ENCODE results near the gene ZNF454.
A peak's percentile ranks its signal among the peaks of the same experiment; 100 is the strongest.

ZNF454 gene

DNA sequence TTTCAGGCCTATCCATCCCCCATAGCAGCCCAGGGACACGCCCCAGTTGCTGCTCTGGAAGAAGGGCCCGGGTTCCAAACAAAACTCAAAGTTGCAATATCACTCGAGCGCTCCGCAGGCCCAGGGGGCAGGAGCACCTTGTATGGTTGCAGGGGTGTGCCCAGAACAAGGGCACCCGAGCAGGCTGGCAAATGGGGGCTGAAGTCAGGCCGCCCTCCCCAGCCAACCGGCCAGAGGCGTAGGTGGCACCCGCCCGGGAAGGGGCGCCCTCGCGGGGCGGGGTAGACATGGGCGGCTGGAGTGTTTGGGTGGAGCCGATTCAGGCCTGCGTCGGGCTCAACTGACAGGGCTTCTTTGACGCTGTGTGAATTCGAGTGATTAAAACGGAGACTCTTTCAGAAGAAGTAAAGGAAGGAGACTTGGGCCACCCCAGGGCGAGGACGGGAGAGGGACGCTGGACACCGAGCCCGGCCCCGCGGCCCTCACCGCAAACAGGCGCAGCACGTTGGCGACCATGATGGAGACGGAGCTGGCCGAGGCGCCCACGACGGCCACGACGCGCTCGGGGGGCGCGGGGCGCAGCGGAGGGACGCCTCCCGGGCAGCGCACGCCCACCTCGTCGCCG lies 53.1 kb downstream of the ZNF454 start:
- TF ChIP-seq, protein P1, sequence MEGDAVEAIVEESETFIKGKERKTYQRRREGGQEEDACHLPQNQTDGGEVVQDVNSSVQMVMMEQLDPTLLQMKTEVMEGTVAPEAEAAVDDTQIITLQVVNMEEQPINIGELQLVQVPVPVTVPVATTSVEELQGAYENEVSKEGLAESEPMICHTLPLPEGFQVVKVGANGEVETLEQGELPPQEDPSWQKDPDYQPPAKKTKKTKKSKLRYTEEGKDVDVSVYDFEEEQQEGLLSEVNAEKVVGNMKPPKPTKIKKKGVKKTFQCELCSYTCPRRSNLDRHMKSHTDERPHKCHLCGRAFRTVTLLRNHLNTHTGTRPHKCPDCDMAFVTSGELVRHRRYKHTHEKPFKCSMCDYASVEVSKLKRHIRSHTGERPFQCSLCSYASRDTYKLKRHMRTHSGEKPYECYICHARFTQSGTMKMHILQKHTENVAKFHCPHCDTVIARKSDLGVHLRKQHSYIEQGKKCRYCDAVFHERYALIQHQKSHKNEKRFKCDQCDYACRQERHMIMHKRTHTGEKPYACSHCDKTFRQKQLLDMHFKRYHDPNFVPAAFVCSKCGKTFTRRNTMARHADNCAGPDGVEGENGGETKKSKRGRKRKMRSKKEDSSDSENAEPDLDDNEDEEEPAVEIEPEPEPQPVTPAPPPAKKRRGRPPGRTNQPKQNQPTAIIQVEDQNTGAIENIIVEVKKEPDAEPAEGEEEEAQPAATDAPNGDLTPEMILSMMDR (IDR thresholded peaks at IDR 0.05; ENCODE audit: insufficient read depth, missing control alignments): no peak
- FAIRE-seq: no peak
- DNase-seq (ENCODE audit: insufficient read length, low spot score): no peak

DNA sequence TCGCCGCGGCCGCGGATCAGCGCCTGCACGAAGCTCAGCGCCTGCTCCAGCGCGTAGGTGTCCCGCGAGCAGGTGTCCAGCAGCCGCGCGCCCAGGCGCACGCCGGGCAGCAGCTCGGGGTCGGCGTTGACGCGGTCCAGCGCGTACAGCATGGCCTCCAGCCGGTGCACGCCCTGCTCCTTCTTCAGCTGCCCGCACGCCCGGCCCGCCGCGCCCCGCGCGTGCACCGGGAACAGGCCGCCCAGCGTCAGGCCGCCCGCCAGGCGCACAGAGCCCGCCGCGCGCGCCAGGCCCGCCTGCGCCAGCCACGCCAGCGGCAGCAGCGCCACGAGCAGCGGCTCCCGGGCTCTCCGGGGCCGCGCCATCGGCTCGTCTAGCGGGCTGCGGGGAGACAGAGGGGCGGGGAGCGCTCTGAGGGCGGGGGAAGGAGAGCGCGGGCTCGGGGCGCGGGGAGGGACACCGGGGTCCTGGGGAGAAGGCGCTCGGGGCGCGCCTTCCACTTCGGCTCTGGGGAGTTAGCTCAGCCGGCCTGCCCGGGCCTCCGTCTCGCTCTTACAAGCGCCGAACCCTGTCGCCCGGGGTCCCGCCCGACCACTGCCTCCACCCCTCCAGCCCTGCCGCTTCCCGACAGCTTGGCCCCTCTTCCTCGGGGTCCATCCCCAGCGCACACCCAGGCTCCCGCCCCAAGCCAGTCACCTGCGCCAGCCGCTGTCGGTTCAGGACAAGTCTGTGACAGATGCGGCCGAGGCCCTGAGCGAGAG lies 53.8 kb downstream of the ZNF454 start, which contains the start of gene GRM6:
Gene GRM6, minus strand, starts transcription at position 741 of the 761 bp plus-strand sequence. Its CDS starts 376 bp downstream, at position 365.
- peak; percentile 67 for DNase-seq (ENCODE audit: insufficient read length, low spot score)
- TF ChIP-seq, protein P1 (IDR thresholded peaks at IDR 0.05; ENCODE audit: insufficient read depth, missing control alignments): no peak
- FAIRE-seq: no peak

DNA sequence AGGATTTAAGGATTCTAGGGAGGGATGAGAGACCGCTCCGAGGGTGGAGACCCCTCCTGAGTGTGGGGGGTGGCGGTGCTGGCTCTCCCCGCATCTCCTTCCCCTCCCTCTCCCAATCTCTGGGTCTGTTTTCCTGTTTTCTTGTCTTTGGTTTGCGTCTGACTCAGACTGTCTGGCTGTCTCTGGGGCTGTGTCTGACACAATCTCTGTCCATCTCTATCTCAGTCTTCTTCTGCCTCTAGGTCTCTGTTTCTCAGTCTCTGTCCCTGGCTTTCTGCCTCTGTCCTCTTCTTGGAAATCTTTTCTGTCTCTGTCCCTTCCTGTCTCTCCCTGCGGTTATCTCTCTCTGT lies 54.3 kb downstream of the ZNF454 start:
- TF ChIP-seq, protein P1 (IDR thresholded peaks at IDR 0.05; ENCODE audit: insufficient read depth, missing control alignments): no peak
- no peak for DNase-seq (ENCODE audit: insufficient read length, low spot score)
- FAIRE-seq: no peak

DNA sequence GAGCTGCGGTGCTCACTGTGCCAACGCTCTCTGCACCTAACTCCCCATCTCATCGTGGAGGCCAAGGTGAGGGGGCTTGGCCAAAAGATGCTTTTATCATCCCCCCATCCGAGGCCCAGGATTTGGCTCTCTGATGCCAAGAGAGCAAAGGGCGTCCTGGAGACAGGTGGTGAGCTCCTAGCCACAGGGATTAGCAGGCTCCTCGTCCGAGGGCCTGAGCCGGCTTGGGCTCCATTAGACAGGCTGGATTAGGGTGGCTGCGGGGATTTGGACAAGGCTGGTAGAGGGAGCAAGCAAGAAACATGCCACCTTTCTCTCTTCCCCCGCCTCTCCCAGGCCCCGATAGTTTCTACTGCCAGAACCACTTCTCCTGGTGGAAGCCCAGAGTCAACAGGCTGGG lies 55.2 kb downstream of the ZNF454 start:
- TF ChIP-seq, protein P1 (IDR thresholded peaks at IDR 0.05; ENCODE audit: insufficient read depth, missing control alignments): no peak
- FAIRE-seq (no peak), DNase-seq (ENCODE audit: insufficient read length, low spot score) (no peak)

DNA sequence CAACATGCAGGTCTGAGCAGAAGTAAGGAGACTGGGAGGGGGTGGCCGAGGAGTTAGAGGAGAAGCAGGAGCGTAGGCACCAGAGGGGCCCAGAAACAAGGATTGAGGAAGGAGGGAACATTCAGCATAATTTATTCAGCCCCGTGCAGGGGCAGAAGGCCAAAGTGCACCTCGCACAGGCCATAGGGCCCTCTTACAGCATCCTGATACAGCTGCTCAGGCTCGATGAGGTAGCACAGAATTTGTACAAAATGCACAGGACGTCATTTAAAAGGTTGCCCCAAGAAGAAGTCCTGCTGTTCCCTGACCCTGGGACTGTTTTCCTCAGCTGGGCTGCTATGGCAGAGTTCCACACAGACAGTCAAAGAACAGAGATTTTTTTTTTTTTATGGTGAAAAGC lies 56.2 kb downstream of the ZNF454 start:
- DNase-seq (ENCODE audit: insufficient read length, low spot score) (no peak), FAIRE-seq (no peak)
- TF ChIP-seq, protein P1 (IDR thresholded peaks at IDR 0.05; ENCODE audit: insufficient read depth, missing control alignments): no peak

DNA sequence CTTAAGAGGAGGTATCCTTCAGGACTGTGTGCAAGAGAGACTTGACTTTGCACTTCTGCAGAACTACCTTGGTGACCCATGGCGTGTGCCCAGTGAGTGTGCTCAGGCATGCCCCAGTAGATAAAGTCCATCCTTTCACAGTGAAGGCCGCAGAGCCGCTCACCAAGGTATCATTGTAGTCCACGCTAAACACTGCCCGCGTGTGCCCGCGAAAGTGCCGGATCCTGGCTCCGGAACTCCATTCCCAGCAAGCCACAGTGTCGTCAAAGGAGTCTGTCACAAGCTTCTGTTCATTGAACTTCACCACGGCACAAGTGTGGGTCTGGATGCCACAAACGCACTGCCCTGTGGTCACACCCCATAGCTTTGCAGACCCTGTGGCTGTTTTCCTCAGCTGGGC lies 57.4 kb downstream of the ZNF454 start:
- DNase-seq (ENCODE audit: insufficient read length, low spot score) (no peak), FAIRE-seq (no peak)
- TF ChIP-seq, protein P1 (IDR thresholded peaks at IDR 0.05; ENCODE audit: insufficient read depth, missing control alignments): no peak

DNA sequence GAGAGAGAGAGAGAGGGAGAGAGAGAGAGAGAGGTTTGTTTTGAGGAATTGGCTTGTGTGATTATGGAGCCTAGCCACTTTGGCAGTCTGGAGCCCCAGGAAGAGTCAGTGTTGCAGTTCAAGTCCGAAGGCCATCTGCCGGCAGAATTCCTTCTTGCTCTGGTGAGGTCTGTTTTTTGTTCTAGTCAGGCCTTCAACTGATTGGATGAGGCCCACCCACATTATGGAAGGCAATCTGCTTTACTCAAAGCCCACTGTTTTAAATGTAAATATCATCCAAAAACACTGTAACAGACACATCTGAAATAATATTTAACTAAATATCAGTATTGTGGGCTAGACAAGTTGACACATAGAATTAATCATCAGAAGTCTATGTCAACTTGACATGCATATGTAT lies 65.6 kb downstream of the ZNF454 start:
- TF ChIP-seq, protein P1 (IDR thresholded peaks at IDR 0.05; ENCODE audit: insufficient read depth, missing control alignments): no peak
- DNase-seq (ENCODE audit: insufficient read length, low spot score) (no peak), FAIRE-seq (no peak)
